Natural killer cell (primary cell): Measurements from ENCODE around the gene MRFAP1. TPM values are rescaled to one million over a fixed set of nuclear protein-coding genes. Genes with fewer than 3 reads are reported as not detected.

Source experiments
- ATAC-seq, 3 donors: fragments of 150-1000 bp in 2 of 3; fragments of 200-7000 bp in 1 of 3; cut with Tn5 transposase; 1 replicate in 1 of 3; 2 replicates in 2 of 3; pipeline ENCODE4 v1.10.0; 2021; ENCODE audit warnings: mild to moderate bottlenecking in 2 of 3, moderate library complexity in 2 of 3
- DNase-seq, 2 donors: peaks; one replicate each; pipeline versions ENCODE4 v3.0.0 to v3.0.0-alpha.2; 2013 to 2021; ENCODE audit warnings: mixed read lengths in 1 of 2
- H3K27ac ChIP-seq: one replicate; pipeline ENCODE4 v1.5.1; 2013; ENCODE audit warnings: mild to moderate bottlenecking, low read length
- H3K27me3 ChIP-seq: one replicate; pipeline ENCODE4 v1.6.1; 2013; ENCODE audit warnings: low read length; ENCODE audit not compliant: control insufficient read depth, insufficient read depth
- H3K36me3 ChIP-seq: one replicate; pipeline ENCODE4 v1.6.1; 2013; ENCODE audit warnings: low read length; ENCODE audit not compliant: control insufficient read depth, insufficient read depth
- H3K4me1 ChIP-seq: one replicate; pipeline ENCODE4 v1.6.1; 2013; ENCODE audit warnings: low read length; ENCODE audit not compliant: control insufficient read depth, insufficient read depth
- H3K4me3 ChIP-seq: one replicate; pipeline ENCODE4 v1.5.1; 2013; ENCODE audit warnings: low read length
- H3K9me3 ChIP-seq: one replicate; pipeline ENCODE4 v1.6.1; 2013; ENCODE audit warnings: low read length; ENCODE audit not compliant: control insufficient read depth, insufficient read depth
- H3K27ac Mint-ChIP-seq, 2 donors: one replicate each; pipeline ENCODE4 v1.8.0; 2022; ENCODE audit warnings: mild to moderate bottlenecking in 2 of 2, mixed read lengths in 2 of 2, moderate library complexity in 1 of 2
- H3K27me3 Mint-ChIP-seq, 2 donors: one replicate each; pipeline ENCODE4 v1.8.0; 2022; ENCODE audit warnings: low read depth in 2 of 2, mixed read lengths in 2 of 2
- H3K36me3 Mint-ChIP-seq: one replicate; pipeline ENCODE4 v1.8.0; 2022; ENCODE audit warnings: mixed read lengths
- H3K4me1 Mint-ChIP-seq, 2 donors: one replicate each; pipeline ENCODE4 v1.8.0; 2022; ENCODE audit warnings: mixed read lengths in 2 of 2
- H3K4me3 Mint-ChIP-seq: one replicate; pipeline ENCODE4 v1.8.0; 2022; ENCODE audit warnings: mild to moderate bottlenecking, moderate library complexity, mixed read lengths
- H3K9me3 Mint-ChIP-seq, 2 donors: one replicate each; pipeline ENCODE4 v1.8.0; 2022; ENCODE audit warnings: mixed read lengths in 2 of 2
- CTCF ChIP-seq: fragments of 200-600 bp; IDR thresholded peaks from one replicate; pipeline ENCODE4 v1.8.0; 2022; ENCODE audit warnings: antibody characterized with exemption
- WGBS: methylation state at CpG from one replicate; pipeline ENCODE4 v1.1.7; 2013; ENCODE audit warnings: missing lambda C conversion rate; ENCODE audit not compliant: insufficient coverage; 5-methylcytosine and 5-hydroxymethylcytosine counted together
- intact Hi-C: fragments of 100-400 bp; cut with micrococcal nuclease; formaldehyde crosslinking; loops from one replicate; pipeline ENCODE4 v1.14.2; 2022
- total RNA-seq, 4 donors: library from RNA; stranded (reverse); fragments of 120-200 nt in 1 of 4; gene quantifications; one replicate each; pipeline versions ENCODE4 v1.2.3 to v1.2.4, GENCODE V29; 2013 to 2022

The MRFAP1 gene
- total RNA-seq, 3 donors from 2014 or later (not counting 1 experiment from before 2014, with no cell fraction given): 105 to 146 (median 146) TPM

DNA sequence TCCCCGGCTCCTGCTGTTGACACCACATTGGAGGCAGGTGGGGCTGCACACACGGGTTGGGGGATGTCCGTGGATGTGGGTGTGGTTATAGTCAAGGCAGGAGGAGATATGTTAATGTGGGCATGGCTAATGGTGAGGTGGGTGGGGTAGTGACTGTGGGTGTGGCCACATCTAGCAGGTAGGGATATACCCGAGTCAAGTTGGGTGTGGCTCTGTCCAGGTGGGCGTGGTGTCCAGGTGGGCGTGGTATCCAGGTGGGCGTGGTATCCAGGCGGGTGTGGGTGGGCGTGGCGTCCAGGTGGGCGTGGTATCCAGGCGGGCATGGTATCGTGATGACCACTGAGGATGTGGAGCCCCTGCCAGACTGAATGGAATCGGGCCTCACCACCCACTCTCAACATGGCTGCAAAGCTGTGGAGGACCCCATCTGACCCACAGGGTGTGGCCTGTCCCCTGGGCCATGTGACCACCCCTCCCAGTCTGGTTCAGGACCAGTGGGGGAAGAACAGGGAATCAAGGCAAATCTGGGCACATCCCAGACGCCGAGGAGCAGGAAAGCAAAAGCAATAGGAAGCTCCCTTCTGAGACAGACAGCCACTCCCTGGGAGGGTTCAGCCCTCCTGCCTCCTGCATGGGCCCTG lies 44.5 kb upstream of the MRFAP1 start:
- H3K27ac Mint-ChIP-seq: no peak overlapping the region

DNA sequence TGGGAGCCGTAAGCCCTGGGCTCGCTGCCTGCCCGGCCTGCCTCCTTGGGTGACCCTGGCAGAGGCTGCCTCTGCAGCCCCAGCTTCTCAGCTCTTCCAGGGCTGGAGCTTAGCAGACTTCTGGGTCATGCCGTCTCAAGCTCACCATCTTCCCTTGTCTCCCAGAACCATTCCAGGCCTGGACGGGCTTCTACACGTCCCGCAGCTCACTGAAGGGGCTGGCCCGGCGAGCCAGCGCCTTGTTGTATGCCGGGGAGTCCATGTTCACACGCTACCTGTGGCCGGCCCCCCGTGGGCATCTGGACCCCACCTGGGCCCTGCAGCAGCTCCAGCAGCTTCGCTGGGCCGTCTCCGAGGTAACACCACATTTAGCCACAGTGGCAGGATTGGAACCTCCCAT lies 43.5 kb upstream of the MRFAP1 start:
- no peak overlapping the region for H3K27ac ChIP-seq
- H3K4me3 ChIP-seq: no peak overlapping the region
- Mint-ChIP-seq H3K27me3 (no peaks in the 10 kb centered on the region), H3K36me3 (no peaks in the 10 kb centered on the region), H3K4me1 (no peaks in the 10 kb centered on the region), H3K4me3 (no peak overlapping the region), H3K27ac (no peak overlapping the region), H3K9me3 (no peaks in the 10 kb centered on the region)
- DNase-seq (no peak), ATAC-seq (no peak)
- peaks cover 49% of the 10 kb centered on the region for H3K36me3 ChIP-seq
- H3K27me3 ChIP-seq: no peaks in the 10 kb centered on the region
- intact Hi-C loops: no loop called here
- no peaks in the 10 kb centered on the region for H3K4me1 ChIP-seq
- no peak for TF ChIP-seq CTCF
- no peaks in the 10 kb centered on the region for H3K9me3 ChIP-seq
- WGBS: 96% methylated on average over 17 of the region's 17 CpGs

More for the DNA sequence above, 44.5 kb upstream of the MRFAP1 start:
- Histone ChIP-seq H3K4me3 (no peak overlapping the region), H3K27me3 (no peaks in the 10 kb centered on the region), H3K4me1 (no peaks in the 10 kb centered on the region), H3K36me3 (peaks cover 51% of the 10 kb centered on the region), H3K9me3 (no peaks in the 10 kb centered on the region), H3K27ac (no peak overlapping the region)
- H3K4me1 Mint-ChIP-seq: no peaks in the 10 kb centered on the region
- TF ChIP-seq CTCF: no peak
- no peaks in the 10 kb centered on the region for H3K27me3 Mint-ChIP-seq
- H3K9me3 Mint-ChIP-seq: no peaks in the 10 kb centered on the region
- peak in 1 of 3 donors; percentile 21 for ATAC-seq
- no peak overlapping the region for H3K4me3 Mint-ChIP-seq
- WGBS: 88% methylated on average over 16 of the region's 16 CpGs
- H3K36me3 Mint-ChIP-seq: no peaks in the 10 kb centered on the region
- intact Hi-C loops: no loop called here
- DNase-seq: peak in 1 of 2 donors; percentile 11

DNA sequence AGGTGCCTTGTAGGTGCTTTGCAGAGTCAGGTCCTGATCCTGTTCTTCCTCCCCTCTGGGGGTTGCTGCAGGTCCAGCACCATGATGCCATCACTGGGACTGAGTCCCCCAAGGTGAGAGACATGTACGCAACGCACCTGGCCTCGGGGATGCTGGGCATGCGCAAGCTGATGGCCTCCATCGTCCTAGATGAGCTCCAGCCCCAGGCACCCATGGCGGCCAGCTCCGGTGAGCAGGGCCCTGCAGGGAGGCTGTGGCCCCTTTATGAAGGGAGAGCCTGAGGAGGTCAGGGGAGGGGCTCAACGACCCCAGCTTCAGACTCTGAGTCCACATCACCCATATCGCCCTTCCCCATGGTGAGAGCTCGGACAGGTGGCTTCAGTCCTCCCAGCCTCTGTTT lies 42.4 kb upstream of the MRFAP1 start:
- Histone ChIP-seq H3K27me3 (no peaks in the 10 kb centered on the region), H3K27ac (no peak overlapping the region), H3K9me3 (no peaks in the 10 kb centered on the region), H3K4me3 (no peak overlapping the region), H3K4me1 (no peaks in the 10 kb centered on the region), H3K36me3 (peaks cover 47% of the 10 kb centered on the region)
- Mint-ChIP-seq H3K9me3 (no peaks in the 10 kb centered on the region), H3K36me3 (no peaks in the 10 kb centered on the region), H3K27ac (no peak overlapping the region), H3K27me3 (no peaks in the 10 kb centered on the region), H3K4me3 (no peak overlapping the region), H3K4me1 (no peaks in the 10 kb centered on the region)
- TF ChIP-seq CTCF: no peak
- WGBS: 95% methylated on average over 10 of the region's 10 CpGs
- no peak for DNase-seq
- intact Hi-C loops: no loop called here
- ATAC-seq: no peak

DNA sequence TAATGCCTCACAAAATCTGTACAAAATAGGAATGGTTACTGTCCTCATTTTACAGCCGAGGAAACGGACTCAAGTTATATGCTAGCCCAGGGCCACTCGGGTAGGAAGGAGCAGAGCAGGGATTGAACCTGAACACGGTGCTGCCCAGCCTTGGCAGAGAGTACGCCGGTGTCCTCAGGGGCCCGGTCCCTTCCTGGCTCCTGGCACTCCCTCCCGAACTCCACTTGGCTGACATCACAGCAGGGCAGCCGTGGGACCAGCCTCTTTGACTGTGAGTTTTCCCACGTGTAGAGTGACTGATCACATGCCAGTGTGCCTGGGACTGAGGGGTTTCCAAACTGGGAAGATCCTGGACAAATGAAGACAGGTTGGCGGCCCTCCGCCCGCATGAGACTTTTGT lies 41.8 kb upstream of the MRFAP1 start:
- ATAC-seq: no peak
- no peaks in the 10 kb centered on the region for H3K36me3 Mint-ChIP-seq
- peaks cover 42% of the 10 kb centered on the region for H3K36me3 ChIP-seq

More for the DNA sequence above, 41.8 kb upstream of the MRFAP1 start:
- no peaks in the 10 kb centered on the region for H3K27me3 Mint-ChIP-seq
- no peak overlapping the region for H3K4me3 Mint-ChIP-seq
- H3K27ac ChIP-seq: no peak overlapping the region
- no peaks in the 10 kb centered on the region for H3K4me1 ChIP-seq
- no peaks in the 10 kb centered on the region for H3K9me3 ChIP-seq
- H3K27ac Mint-ChIP-seq: no peak overlapping the region
- 95% methylated on average over 13 of the region's 13 CpGs for WGBS
- intact Hi-C loops: no loop called here
- DNase-seq: no peak
- H3K4me3 ChIP-seq: no peak overlapping the region
- H3K27me3 ChIP-seq: no peaks in the 10 kb centered on the region
- no peaks in the 10 kb centered on the region for H3K9me3 Mint-ChIP-seq
- no peak for TF ChIP-seq CTCF
- H3K4me1 Mint-ChIP-seq: no peaks in the 10 kb centered on the region
